Upper lobe of right lung (tissue), 1 donor: ENCODE results near the gene SMPX. TPM values are rescaled to one million over a fixed set of nuclear protein-coding genes. Genes with fewer than 3 reads are reported as not detected.
A peak's percentile ranks its signal among the peaks of the same experiment; 100 is the strongest.

Source experiments
- ATAC-seq: fragments of 200-7000 bp; cut with Tn5 transposase; one replicate; pipeline ENCODE4 v1.9.1; 2020; ENCODE audit warnings: mild to moderate bottlenecking, moderate library complexity
- DNase-seq: peaks from one replicate; pipeline ENCODE4 v3.0.0-alpha.2; 2020
- H3K27ac ChIP-seq: fragments of 200-600 bp; one replicate; pipeline ENCODE4 v1.8.0; 2022
- H3K27me3 ChIP-seq: fragments of 200-600 bp; one replicate; pipeline ENCODE4 v1.8.0; 2022; ENCODE audit warnings: mild to moderate bottlenecking
- H3K36me3 ChIP-seq: fragments of 200-600 bp; one replicate; pipeline ENCODE4 v1.8.0; 2022
- H3K4me1 ChIP-seq: fragments of 200-600 bp; one replicate; pipeline ENCODE4 v1.8.0; 2022
- H3K4me3 ChIP-seq: fragments of 200-600 bp; one replicate; pipeline ENCODE4 v1.8.0; 2022; ENCODE audit warnings: mild to moderate bottlenecking
- H3K9me3 ChIP-seq: fragments of 200-600 bp; one replicate; pipeline ENCODE4 v1.8.0; 2022
- CTCF ChIP-seq: fragments of 200-600 bp; IDR thresholded peaks from one replicate; pipeline ENCODE4 v1.8.0; 2022; ENCODE audit warnings: antibody characterized with exemption
- intact Hi-C: fragments of 100-400 bp; cut with DNase I; formaldehyde crosslinking; loops from one replicate; pipeline ENCODE4 v1.11.0; 2022
- total RNA-seq: library from RNA; stranded (reverse); fragmentation: NEBNext Ultra II Directional; extraction: Animal tissue kit (Norgen Biotek cat#: 25700); gene quantifications from one replicate; pipeline ENCODE4 v1.2.1, GENCODE V29; 2021
- donor health status: DM: no; HTN: yes; CAD: no; lungs with severe emphysema.

The SMPX gene
- total RNA-seq, 1 donor from 2014 or later = not detected

GRCh38 chrX:21698272-21698671 is 59.6 kb downstream of the SMPX start:
- H3K9me3 ChIP-seq = no peaks in the 10 kb centered on the region
- no peaks in the 10 kb centered on the region for H3K27me3 ChIP-seq
- TF ChIP-seq CTCF = no peak
- H3K4me1 ChIP-seq = no peaks in the 10 kb centered on the region
- H3K27ac ChIP-seq = no peak overlapping the region
- H3K36me3 ChIP-seq = no peaks in the 10 kb centered on the region
- peak; percentile 41 for ATAC-seq
- H3K4me3 ChIP-seq = no peak overlapping the region
- intact Hi-C loops = no loop called here
- DNase-seq = no peak

GRCh38 chrX:21691512-21692018 is 66.4 kb downstream of the SMPX start:
- no peaks in the 10 kb centered on the region for H3K4me1 ChIP-seq
- no peaks in the 10 kb centered on the region for H3K27me3 ChIP-seq
- no peaks in the 10 kb centered on the region for H3K36me3 ChIP-seq
- no peaks in the 10 kb centered on the region for H3K9me3 ChIP-seq
- intact Hi-C loops = no loop called here
- no peak overlapping the region for H3K27ac ChIP-seq
- ATAC-seq (no peak), DNase-seq (no peak)
- TF ChIP-seq CTCF = no peak
- no peak overlapping the region for H3K4me3 ChIP-seq

- no peaks in the 10 kb centered on the region for H3K9me3 ChIP-seq
- ATAC-seq (no peak), DNase-seq (no peak)
- no peak overlapping the region for H3K4me3 ChIP-seq
- intact Hi-C loops = no loop called here
- no peaks in the 10 kb centered on the region for H3K4me1 ChIP-seq
- no peaks in the 10 kb centered on the region for H3K27me3 ChIP-seq
- no peak overlapping the region for H3K27ac ChIP-seq
- no peak for TF ChIP-seq CTCF
- H3K36me3 ChIP-seq = no peaks in the 10 kb centered on the region
These were observed 74.0 kb downstream of the SMPX start for GRCh38 chrX:21683941-21684340.

- no peak for TF ChIP-seq CTCF
- no peak for ATAC-seq
- Histone ChIP-seq H3K36me3 (no peaks in the 10 kb centered on the region), H3K4me3 (no peak overlapping the region), H3K27ac (no peak overlapping the region), H3K27me3 (no peaks in the 10 kb centered on the region), H3K4me1 (no peaks in the 10 kb centered on the region), H3K9me3 (no peaks in the 10 kb centered on the region)
- intact Hi-C loops = no loop called here
- DNase-seq = no peak
These were observed 79.8 kb downstream of the SMPX start for GRCh38 chrX:21678048-21678612.

GRCh38 chrX:21675931-21676330 is 82.0 kb downstream of the SMPX start:
- Histone ChIP-seq H3K27ac (no peak overlapping the region), H3K27me3 (no peaks in the 10 kb centered on the region), H3K4me1 (no peaks in the 10 kb centered on the region), H3K9me3 (no peaks in the 10 kb centered on the region), H3K36me3 (no peaks in the 10 kb centered on the region), H3K4me3 (no peak overlapping the region)
- no peak for TF ChIP-seq CTCF
- no peak for ATAC-seq
- intact Hi-C loops = no loop called here
- DNase-seq = no peak
